SK-N-SH treated with all-trans-retinoic acid at 6 μM for 48 hours (cell line): ENCODE results near the gene UBE2S.
A peak's percentile ranks its signal among the peaks of the same experiment; 100 is the strongest.

Experiments used
- ATAC-seq: fragments of 200-7000 bp; cut with Tn5 transposase; 3 replicates; pipeline ENCODE4 v1.9.1; 2020; ENCODE audit warnings: mild to moderate bottlenecking, moderate library complexity
- ARNTL ChIP-seq: fragments of 450-650 bp; formaldehyde crosslinking; IDR thresholded peaks from 2 replicates; pipeline ENCODE4 v1.5.0; 2020; ENCODE audit warnings: low read depth, mild to moderate bottlenecking, moderate library complexity, borderline replicate concordance
- BACH2 ChIP-seq: fragments of 250-450 bp; sonication (Bioruptor Pico); IDR thresholded peaks from 2 replicates; pipeline ENCODE4 v1.9.0; 2021; ENCODE audit warnings: mild to moderate bottlenecking, borderline replicate concordance
- CREB5 ChIP-seq: fragments of 250-450 bp; sonication (Bioruptor Pico); IDR thresholded peaks from 2 replicates; pipeline ENCODE4 v1.5.1; 2020; ENCODE audit warnings: low read depth, mild to moderate bottlenecking, moderate library complexity
- CSDC2 ChIP-seq: fragments of 250-450 bp; sonication (Bioruptor Pico); IDR thresholded peaks from 2 replicates; pipeline ENCODE4 v1.5.0; 2020; ENCODE audit warnings: mild to moderate bottlenecking, moderate library complexity
- CSRNP3 ChIP-seq: fragments of 250-450 bp; sonication (Bioruptor Pico); IDR thresholded peaks from 2 replicates; pipeline ENCODE4 v1.5.1; 2021; ENCODE audit warnings: mild to moderate bottlenecking, moderate library complexity
- ESRRG ChIP-seq: fragments of 250-450 bp; sonication (Bioruptor Pico); IDR thresholded peaks from 2 replicates; pipeline ENCODE4 v1.6.1; 2021; ENCODE audit warnings: mild to moderate bottlenecking
- GLIS3 ChIP-seq: fragments of 250-450 bp; sonication (Bioruptor Pico); IDR thresholded peaks from 2 replicates; pipeline ENCODE4 v1.5.0; 2020; ENCODE audit warnings: mild to moderate bottlenecking, moderate library complexity
- ISL1 ChIP-seq: fragments of 250-450 bp; sonication (Bioruptor Pico); IDR thresholded peaks from 2 replicates; pipeline ENCODE4 v2.1.2; 2022; ENCODE audit warnings: mild to moderate bottlenecking, moderate library complexity
- OSR1 ChIP-seq: fragments of 250-450 bp; sonication (Bioruptor Pico); IDR thresholded peaks from 2 replicates; pipeline ENCODE4 v1.8.0; 2022; ENCODE audit warnings: moderate library complexity, mild to moderate bottlenecking, inconsistent platforms
- PATZ1 ChIP-seq: fragments of 250-450 bp; sonication (Bioruptor Pico); IDR thresholded peaks from 2 replicates; pipeline ENCODE4 v1.8.0; 2020; ENCODE audit warnings: mild to moderate bottlenecking, moderate library complexity, borderline replicate concordance
- POU6F1 ChIP-seq: fragments of 250-450 bp; sonication (Bioruptor Pico); IDR thresholded peaks from 2 replicates; pipeline ENCODE4 v1.8.0; 2021; ENCODE audit warnings: low read depth, mild to moderate bottlenecking, moderate library complexity, borderline replicate concordance
- PPARA ChIP-seq: fragments of 250-450 bp; sonication (Bioruptor Pico); IDR thresholded peaks from 2 replicates; pipeline ENCODE4 v1.5.0; 2020; ENCODE audit warnings: mild to moderate bottlenecking, borderline replicate concordance
- RARB ChIP-seq: fragments of 250-450 bp; sonication (Bioruptor Pico); IDR thresholded peaks from 2 replicates; pipeline ENCODE4 v1.8.0; 2021; ENCODE audit warnings: mild to moderate bottlenecking, moderate library complexity
- SNAI2 ChIP-seq: fragments of 250-450 bp; sonication (Bioruptor Pico); IDR thresholded peaks from 2 replicates; pipeline ENCODE4 v1.5.0; 2020; ENCODE audit warnings: mild to moderate bottlenecking, moderate library complexity
- TCF4 ChIP-seq: fragments of 250-450 bp; sonication (Bioruptor Pico); IDR thresholded peaks from 2 replicates; pipeline ENCODE4 v1.8.0; 2021; ENCODE audit warnings: mild to moderate bottlenecking, moderate library complexity, borderline replicate concordance
- TOX ChIP-seq: fragments of 250-450 bp; sonication (Bioruptor Pico); IDR thresholded peaks from 2 replicates; pipeline ENCODE4 v1.8.0; 2021; ENCODE audit warnings: mild to moderate bottlenecking, moderate library complexity, borderline replicate concordance
- TSHZ2 ChIP-seq: fragments of 250-450 bp; sonication (Bioruptor Pico); IDR thresholded peaks from 2 replicates; pipeline ENCODE4 v1.5.0; 2020; ENCODE audit warnings: mild to moderate bottlenecking, moderate library complexity
- ZC3H10 ChIP-seq: fragments of 250-450 bp; sonication (Bioruptor Pico); IDR thresholded peaks from 2 replicates; pipeline ENCODE4 v1.5.1; 2021; ENCODE audit warnings: mild to moderate bottlenecking, moderate library complexity
- ZFP3 ChIP-seq: fragments of 250-450 bp; sonication (Bioruptor Pico); IDR thresholded peaks from 2 replicates; pipeline ENCODE4 v1.5.0; 2020; ENCODE audit warnings: mild to moderate bottlenecking, moderate library complexity
- ZFP30 ChIP-seq: fragments of 450-650 bp; formaldehyde crosslinking; IDR thresholded peaks from 2 replicates; pipeline ENCODE4 v1.5.0; 2022; ENCODE audit warnings: mild to moderate bottlenecking, moderate library complexity
- ZNF565 ChIP-seq: fragments of 450-650 bp; formaldehyde crosslinking; conservative IDR thresholded peaks from 2 replicates; pipeline ENCODE4 v1.5.0; 2020; ENCODE audit warnings: low read depth, mild to moderate bottlenecking, moderate library complexity
- ZNF70 ChIP-seq: fragments of 450-650 bp; formaldehyde crosslinking; IDR thresholded peaks from 2 replicates; pipeline ENCODE4 v1.5.0; 2020; ENCODE audit warnings: mild to moderate bottlenecking, moderate library complexity
- ZNF8 ChIP-seq: fragments of 450-650 bp; formaldehyde crosslinking; IDR thresholded peaks from 2 replicates; pipeline ENCODE4 v1.5.0; 2020; ENCODE audit warnings: mild to moderate bottlenecking, moderate library complexity

The UBE2S gene

GRCh38 chr19:55407550-55407799 lies at the start of gene UBE2S:
UBE2S (minus strand) TSS chr19:55407788; CDS start chr19:55407589, 199 bp downstream.
- ATAC-seq = peak; percentile 80

GRCh38 chr19:55456347-55456746 lies 48.8 kb upstream of the UBE2S start:
- TF ChIP-seq BACH2 (CRISPR knock-in tag) (no peak), ESRRG (CRISPR knock-in tag) (no peak), SNAI2 (CRISPR knock-in tag) (no peak), ZC3H10 (no peak), ZNF70 (CRISPR knock-in tag) (no peak), TSHZ2 (no peak), ISL1 (CRISPR knock-in tag) (no peak), OSR1 (no peak), ZFP3 (CRISPR knock-in tag) (no peak), PATZ1 (CRISPR knock-in tag) (no peak), POU6F1 (no peak), TOX (CRISPR knock-in tag) (no peak), PPARA (no peak), TCF4 (CRISPR knock-in tag) (no peak), ZNF565 (no peak), CSRNP3 (CRISPR knock-in tag) (no peak), GLIS3 (CRISPR knock-in tag) (no peak), ZNF8 (CRISPR knock-in tag) (no peak), ZFP30 (CRISPR knock-in tag) (no peak)

GRCh38 chr19:55455576-55456235 lies 48.1 kb upstream of the UBE2S start:
- ATAC-seq = no peak
- TF ChIP-seq BACH2 (CRISPR knock-in tag) (no peak), ARNTL (CRISPR knock-in tag) (no peak), CREB5 (CRISPR knock-in tag) (no peak), GLIS3 (CRISPR knock-in tag) (no peak), CSRNP3 (CRISPR knock-in tag) (no peak), CSDC2 (CRISPR knock-in tag) (no peak), SNAI2 (CRISPR knock-in tag) (no peak), RARB (CRISPR knock-in tag) (no peak), ZNF8 (CRISPR knock-in tag) (no peak), PPARA (no peak), ZC3H10 (no peak), OSR1 (no peak), ZFP30 (CRISPR knock-in tag) (no peak), POU6F1 (no peak), TOX (CRISPR knock-in tag) (no peak), ZNF70 (CRISPR knock-in tag) (no peak)

More at GRCh38 chr19:55456347-55456746, 48.8 kb upstream of the UBE2S start:
- ATAC-seq = no peak
